GM15510 (cell line): ENCODE measurements around the gene CRYBG2.

Experiments used
- POLR2A ChIP-seq: IDR thresholded peaks from 3 replicates; pipeline ENCODE4 v1.6.1; 2011; ENCODE audit warnings: borderline replicate concordance; ENCODE audit not compliant: insufficient read length; ENCODE audit errors: extremely low read depth

Gene CRYBG2

DNA sequence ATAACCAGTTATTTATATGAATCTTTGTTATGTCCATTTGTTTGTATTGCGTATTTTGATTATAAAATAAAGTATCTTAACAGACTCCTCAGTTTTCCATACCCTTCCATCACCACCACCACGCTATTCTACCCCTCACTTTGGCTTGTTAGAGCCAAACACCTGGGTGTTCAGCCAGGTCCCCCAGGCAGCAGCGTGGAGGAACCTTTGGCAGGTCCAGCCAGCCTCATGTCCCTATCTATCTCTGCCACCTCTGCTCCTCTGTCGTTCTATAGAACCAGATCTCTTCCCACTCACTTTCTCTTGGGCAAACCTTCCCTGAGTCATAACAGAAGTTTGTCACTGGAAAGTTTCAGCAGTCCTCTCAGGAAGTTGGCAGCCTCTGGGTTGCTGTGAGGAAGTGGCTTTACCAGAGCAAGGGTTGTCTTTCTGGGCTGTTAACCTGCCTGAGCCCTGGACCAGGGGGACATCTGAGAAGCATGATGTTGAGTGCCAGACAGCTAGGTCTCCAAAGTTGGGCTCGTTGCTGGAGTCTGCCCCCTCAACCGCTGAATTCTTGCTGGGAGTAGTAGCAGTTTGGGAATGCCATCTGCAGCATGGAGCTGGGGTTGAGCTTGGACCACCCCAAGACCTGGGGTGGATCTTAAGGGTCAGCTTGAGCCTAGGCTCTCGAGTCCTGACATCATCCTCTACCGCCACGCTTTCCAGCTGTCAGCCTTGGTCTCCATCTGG lies 75.0 kb downstream of the CRYBG2 start:
- TF ChIP-seq POLR2A, result no peak

DNA sequence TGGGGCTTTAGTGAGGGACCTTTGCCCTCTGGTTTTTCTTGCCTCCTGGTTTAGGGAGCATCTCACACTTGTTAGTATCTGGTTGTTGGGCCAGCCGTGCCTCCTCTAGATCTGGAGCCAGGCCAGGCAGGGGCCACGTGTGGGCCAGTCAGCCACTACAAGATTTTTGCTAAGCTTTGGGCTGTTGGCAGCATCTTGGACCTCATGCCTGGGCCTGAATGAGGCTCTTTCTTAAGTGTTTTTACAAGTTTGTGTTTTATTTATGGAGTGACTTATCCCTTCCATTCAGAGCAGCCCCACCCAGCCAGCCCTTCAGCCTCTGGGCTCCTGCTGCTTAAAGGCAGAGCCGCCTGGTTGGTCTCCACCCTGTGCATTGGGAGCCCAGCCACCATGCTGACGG lies 75.6 kb downstream of the CRYBG2 start:
- TF ChIP-seq POLR2A, result no peak

DNA sequence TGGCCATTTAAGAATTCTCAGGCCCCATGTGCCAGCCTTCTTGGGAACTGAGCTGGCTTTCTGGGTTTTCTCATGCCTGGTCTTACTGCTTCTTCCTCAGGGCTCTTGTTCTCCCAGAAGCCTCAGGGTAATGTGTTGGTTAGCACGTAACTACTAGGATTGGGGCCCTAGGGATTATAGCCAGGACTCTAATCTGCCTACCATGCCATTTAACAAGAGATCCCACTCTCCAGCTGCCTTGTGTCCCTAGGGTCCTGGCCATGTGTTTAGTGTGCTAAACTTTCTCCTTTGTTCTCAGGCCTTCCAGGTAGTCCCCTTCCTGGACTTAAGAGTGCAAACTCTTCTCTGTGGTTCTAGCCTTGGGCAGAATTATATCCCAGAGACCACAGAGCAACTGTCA lies 76.2 kb downstream of the CRYBG2 start:
- no peak for TF ChIP-seq POLR2A

DNA sequence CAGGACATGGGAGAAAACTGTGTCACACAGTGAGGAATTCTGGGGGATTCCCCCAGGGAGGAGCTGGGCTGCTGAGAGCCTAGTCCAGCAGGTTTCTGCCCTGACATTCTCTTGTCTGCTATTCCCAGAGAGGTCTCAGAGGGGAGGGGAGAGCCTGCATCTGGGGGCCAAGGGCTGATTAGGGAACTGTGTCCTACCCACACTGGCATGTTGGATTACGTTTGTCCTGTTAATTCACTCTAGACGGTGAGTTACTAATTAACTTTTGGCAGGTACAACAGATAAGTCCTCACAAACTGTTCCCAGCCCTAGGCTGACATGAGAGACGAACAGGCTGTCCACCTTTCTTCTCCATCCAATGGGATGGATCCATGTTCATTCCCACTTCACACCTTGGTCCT lies 76.7 kb downstream of the CRYBG2 start:
- no peak for TF ChIP-seq POLR2A

DNA sequence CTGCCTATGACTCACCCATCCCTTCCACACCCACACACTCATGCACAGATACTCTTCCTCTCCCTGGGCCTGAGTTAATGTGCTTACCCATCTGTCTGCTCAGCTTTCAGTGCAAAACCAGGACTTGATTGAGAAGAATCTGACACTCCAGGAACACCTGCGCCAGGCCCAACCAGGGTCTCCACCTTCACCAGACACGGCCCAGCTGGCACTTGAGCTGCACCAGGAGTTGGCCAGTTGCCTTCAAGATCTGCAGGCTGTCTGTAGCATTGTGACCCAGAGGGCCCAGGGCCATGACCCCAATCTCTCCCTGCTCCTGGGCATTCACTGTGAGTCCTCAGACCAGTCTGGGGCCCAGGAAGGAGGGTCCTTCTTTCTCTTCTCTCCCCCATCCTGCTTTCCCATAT lies 77.5 kb downstream of the CRYBG2 start:
- TF ChIP-seq POLR2A, result no peak

DNA sequence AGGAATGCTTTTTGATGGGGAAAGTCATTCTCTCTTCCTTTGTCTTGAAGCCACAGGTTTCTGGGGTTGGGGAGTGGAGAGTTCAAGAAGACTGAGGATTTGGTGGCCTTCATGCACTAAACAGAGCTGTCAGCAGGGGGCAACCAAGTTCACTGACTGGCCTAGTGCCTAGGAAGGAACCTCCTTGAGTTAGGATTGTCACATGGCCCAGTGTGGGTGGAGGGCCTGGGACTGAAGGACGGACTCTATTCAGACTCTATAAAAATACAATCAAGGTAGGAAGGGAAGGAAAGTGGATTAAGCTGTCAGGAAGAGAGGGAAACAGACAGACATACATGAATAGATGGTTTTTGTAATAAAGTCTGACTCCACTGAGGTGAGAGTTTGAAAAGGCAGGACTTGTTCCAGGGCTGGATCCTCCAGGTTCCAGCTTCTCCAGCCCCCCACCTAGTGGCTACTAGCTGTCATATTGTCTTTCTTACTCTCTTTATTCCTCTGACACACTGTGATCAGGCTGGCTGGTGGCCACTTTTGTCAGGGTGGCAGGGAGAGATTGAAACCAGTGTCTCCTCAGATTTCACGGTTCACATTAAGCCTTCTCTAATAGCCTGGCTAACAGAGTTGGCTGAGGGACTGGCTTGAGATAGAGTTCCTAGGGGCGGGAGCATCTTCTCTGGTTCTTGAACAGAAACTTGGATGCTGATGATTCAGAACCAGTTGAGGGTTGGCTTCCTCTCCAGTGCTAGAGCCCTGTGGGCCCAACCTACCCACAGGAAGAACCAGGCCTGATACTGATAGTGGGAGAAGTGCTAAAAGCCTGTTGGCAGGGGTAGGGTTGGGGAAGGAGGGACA lies 78.1 kb downstream of the CRYBG2 start:
- no peak for TF ChIP-seq POLR2A

DNA sequence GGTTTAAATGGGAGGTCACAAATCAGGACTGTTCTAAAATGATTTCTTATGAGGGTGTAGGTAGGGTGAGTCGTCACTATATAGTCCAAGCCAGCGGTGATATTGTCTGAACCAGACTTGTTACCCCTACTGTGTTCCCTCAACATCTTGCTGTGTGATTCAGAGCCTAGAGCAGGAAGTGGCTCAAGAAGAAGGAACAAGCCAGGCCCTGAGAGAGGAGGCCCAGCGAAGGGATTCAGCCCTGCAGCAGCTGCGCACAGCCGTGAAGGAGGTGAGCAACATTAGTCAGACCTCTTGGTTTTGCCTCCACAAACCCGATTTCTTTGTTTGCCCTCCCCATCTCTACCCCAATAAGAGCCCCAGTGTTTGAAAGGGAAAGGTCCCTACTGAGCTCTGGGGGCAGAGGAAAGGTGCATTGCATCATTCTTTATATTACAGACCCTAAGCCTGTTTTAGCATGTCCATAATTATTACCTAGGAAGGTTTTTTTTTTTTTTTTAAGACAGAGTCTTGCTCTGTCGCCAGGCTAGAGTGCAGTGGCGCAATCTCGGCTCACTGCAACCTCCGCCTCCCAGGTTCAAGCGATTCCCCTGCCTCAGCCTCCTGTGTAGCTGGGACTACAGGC lies 79.0 kb downstream of the CRYBG2 start:
- TF ChIP-seq POLR2A, result no peak
